ENCODE measurements around the gene FGFRL1. TPM values are rescaled to one million over a fixed set of nuclear protein-coding genes. Genes with fewer than 3 reads are reported as not detected.

Gene FGFRL1
- total RNA-seq, 2 donors from 2014 or later = 38.7 to 50.4 TPM

GRCh38 chr4:1036095-1036494 is 24.7 kb downstream of the FGFRL1 start:
- ATAC-seq = no peak
- Histone ChIP-seq H3K4me3 (no peak overlapping the region), H3K36me3 (replicated peaks in 1 of 2; ENCODE audit: insufficient read depth in 1 of 2, low read depth in 2 of 2) (no peaks in the 10 kb centered on the region), H3K27me3 (no peaks in the 10 kb centered on the region), H3K9me3 (no peaks in the 10 kb centered on the region), H3K4me1 (peaks cover 26% of the 10 kb centered on the region), H3K27ac (no peak overlapping the region)
- no peak for TF ChIP-seq POLR2A (IDR thresholded peaks at IDR 0.05)
- TF ChIP-seq, protein P1, sequence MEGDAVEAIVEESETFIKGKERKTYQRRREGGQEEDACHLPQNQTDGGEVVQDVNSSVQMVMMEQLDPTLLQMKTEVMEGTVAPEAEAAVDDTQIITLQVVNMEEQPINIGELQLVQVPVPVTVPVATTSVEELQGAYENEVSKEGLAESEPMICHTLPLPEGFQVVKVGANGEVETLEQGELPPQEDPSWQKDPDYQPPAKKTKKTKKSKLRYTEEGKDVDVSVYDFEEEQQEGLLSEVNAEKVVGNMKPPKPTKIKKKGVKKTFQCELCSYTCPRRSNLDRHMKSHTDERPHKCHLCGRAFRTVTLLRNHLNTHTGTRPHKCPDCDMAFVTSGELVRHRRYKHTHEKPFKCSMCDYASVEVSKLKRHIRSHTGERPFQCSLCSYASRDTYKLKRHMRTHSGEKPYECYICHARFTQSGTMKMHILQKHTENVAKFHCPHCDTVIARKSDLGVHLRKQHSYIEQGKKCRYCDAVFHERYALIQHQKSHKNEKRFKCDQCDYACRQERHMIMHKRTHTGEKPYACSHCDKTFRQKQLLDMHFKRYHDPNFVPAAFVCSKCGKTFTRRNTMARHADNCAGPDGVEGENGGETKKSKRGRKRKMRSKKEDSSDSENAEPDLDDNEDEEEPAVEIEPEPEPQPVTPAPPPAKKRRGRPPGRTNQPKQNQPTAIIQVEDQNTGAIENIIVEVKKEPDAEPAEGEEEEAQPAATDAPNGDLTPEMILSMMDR (IDR thresholded peaks at IDR 0.05) = no peak
- 90 to 92% methylated on average over 9 to 10 of the region's 15 CpGs for WGBS, 2 donors
- intact Hi-C loops (cut with DNase I) = no loop called here
- no peak for DNase-seq

- intact Hi-C loops (cut with DNase I) = no loop called here
- H3K27me3 ChIP-seq = no peaks in the 10 kb centered on the region
- WGBS, 2 donors = 88% methylated on average over 16 of the region's 26 CpGs; no CpG with 5 or more reads in 1 of the 2 donors
- no peak for TF ChIP-seq POLR2A (IDR thresholded peaks at IDR 0.05)
- TF ChIP-seq, protein P1 (IDR thresholded peaks at IDR 0.05) = no peak
- no peaks in the 10 kb centered on the region for H3K36me3 ChIP-seq (replicated peaks in 1 of 2; ENCODE audit: insufficient read depth in 1 of 2, low read depth in 2 of 2)
- peaks cover 30% of the 10 kb centered on the region for H3K4me1 ChIP-seq
- DNase-seq (no peak), ATAC-seq (no peak)
- H3K4me3 ChIP-seq = no peak overlapping the region
- no peak overlapping the region for H3K27ac ChIP-seq
- H3K9me3 ChIP-seq = no peaks in the 10 kb centered on the region
These were observed 25.8 kb downstream of the FGFRL1 start for GRCh38 chr4:1036976-1037810.

GRCh38 chr4:1038948-1039492 is 27.6 kb downstream of the FGFRL1 start:
- DNase-seq (no peak), ATAC-seq (no peak)
- H3K4me1 ChIP-seq = peaks cover 38% of the 10 kb centered on the region
- H3K27me3 ChIP-seq = no peaks in the 10 kb centered on the region
- no peaks in the 10 kb centered on the region for H3K9me3 ChIP-seq
- WGBS, 2 donors = 88% methylated on average over 9 of the region's 16 CpGs
- H3K36me3 ChIP-seq (replicated peaks in 1 of 2; ENCODE audit: insufficient read depth in 1 of 2, low read depth in 2 of 2) = no peaks in the 10 kb centered on the region
- no peak for TF ChIP-seq POLR2A (IDR thresholded peaks at IDR 0.05)
- TF ChIP-seq, protein P1 (IDR thresholded peaks at IDR 0.05) = no peak
- intact Hi-C loops (cut with DNase I) = no loop called here
- no peak overlapping the region for H3K4me3 ChIP-seq
- no peak overlapping the region for H3K27ac ChIP-seq

DNA sequence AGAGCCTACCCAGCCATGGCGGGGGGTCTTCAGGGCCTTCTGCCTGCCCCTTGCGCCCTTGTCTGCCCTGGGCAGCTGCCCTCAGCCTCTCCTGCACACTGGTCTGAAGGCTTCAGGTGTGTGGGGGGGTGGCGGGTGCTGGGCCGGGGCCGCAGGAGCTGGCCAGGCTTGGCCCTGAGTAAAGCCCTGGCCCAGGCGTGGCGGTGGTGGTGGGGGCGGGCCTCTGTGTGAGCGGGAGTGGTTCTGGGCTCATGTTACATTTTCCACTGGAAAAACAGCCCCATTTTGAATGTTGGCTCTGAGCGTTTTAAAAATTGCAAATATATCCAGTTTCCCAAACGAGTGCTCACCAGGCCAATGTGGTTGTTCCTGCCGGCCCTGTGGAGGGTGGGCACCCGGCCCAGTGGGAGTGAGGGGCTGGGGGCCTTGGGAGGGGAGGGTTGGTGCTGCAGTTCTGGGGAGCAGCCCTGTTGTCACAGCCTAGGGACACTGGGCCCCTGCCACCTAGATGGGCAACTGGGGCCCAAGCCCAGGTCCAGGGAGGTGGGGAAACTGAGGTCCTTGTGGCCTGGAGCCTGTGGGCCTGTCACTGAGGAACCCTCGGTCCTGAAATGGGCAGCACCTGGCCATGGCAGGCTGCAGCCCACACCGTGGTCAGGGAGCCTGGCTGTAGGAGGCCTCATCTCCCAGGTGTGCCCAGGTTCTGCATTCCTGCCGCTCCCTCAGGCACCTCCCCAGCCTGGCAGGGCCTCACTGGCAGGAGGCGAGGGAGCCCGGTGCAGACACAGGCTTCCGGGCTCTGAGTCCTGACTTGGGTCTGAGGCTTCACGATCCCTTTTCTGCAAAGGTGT is 28.3 kb downstream of the FGFRL1 start:
- WGBS, 2 donors = 43 to 93% methylated on average over 3 to 20 of the region's 20 CpGs
- H3K4me1 ChIP-seq = peaks cover 35% of the 10 kb centered on the region

More for the DNA sequence above, 28.3 kb downstream of the FGFRL1 start:
- Histone ChIP-seq H3K27me3 (no peaks in the 10 kb centered on the region), H3K4me3 (no peak overlapping the region), H3K27ac (peak overlapping the region; percentile 12 to 46 (median 36)), H3K9me3 (no peaks in the 10 kb centered on the region), H3K36me3 (replicated peaks in 1 of 2; ENCODE audit: insufficient read depth in 1 of 2, low read depth in 2 of 2) (no peaks in the 10 kb centered on the region)
- TF ChIP-seq POLR2A (IDR thresholded peaks at IDR 0.05) = no peak
- TF ChIP-seq, protein P1 (IDR thresholded peaks at IDR 0.05) = no peak
- intact Hi-C loops (cut with DNase I) = no loop called here
- ATAC-seq (peak; percentile 43), DNase-seq (peak; percentile 62 to 79 (median 75))
